Ovary (tissue), 9 donors: Measurements from ENCODE around the gene FNTB. TPM values are rescaled to one million over a fixed set of nuclear protein-coding genes. Genes with fewer than 3 reads are reported as not detected.
"Not testable (repeated sequence)": the region's sequence is repeated elsewhere in the genome, so short reads cannot be mapped to it uniquely, and the experiment has no call there.

Source experiments
- DNase-seq, 5 donors: peaks; one replicate each; pipeline ENCODE4 v3.0.0-alpha.2; 2019 to 2020
- H3K27ac ChIP-seq, 2 donors: fragments of 200-600 bp; one replicate each; pipeline versions ENCODE4 v1.5.1 to v1.8.0; 2019 to 2022
- H3K27me3 ChIP-seq: fragments of 200-600 bp; one replicate; pipeline ENCODE4 v1.8.0; 2022
- H3K36me3 ChIP-seq: fragments of 200-600 bp; sonication (generic); one replicate; pipeline ENCODE4 v1.5.1; 2019
- H3K4me1 ChIP-seq: one replicate; pipeline ENCODE4 v1.8.1; 2013; ENCODE audit warnings: mild to moderate bottlenecking, moderate library complexity; ENCODE audit not compliant: insufficient read depth
- H3K4me3 ChIP-seq: fragments of 200-600 bp; sonication (generic); one replicate; pipeline ENCODE4 v1.5.1; 2017
- H3K9me3 ChIP-seq, 2 donors: fragments of 200-600 bp in 1 of 2; sonication (generic) in 1 of 2; one replicate each; pipeline versions ENCODE4 v1.5.1 to v1.8.1; 2013 to 2019; ENCODE audit warnings: mild to moderate bottlenecking in 1 of 2, moderate library complexity in 1 of 2
- CTCF ChIP-seq, 3 donors: fragments of 450-650 bp in 2 of 3; fragments of 200-600 bp in 1 of 3; IDR thresholded peaks; one replicate each; pipeline versions ENCODE4 v1.5.1 to v1.8.0; 2016 to 2022; ENCODE audit warnings: antibody characterized with exemption in 3 of 3, mild to moderate bottlenecking in 1 of 3
- EP300 ChIP-seq: sonication (generic); formaldehyde crosslinking; IDR thresholded peaks from one replicate; pipeline ENCODE4 v1.6.1; 2017; ENCODE audit warnings: antibody characterized with exemption
- POLR2A ChIP-seq: fragments of 450-650 bp; IDR thresholded peaks from one replicate; pipeline ENCODE4 v1.6.1; 2017; ENCODE audit warnings: antibody characterized with exemption, mild to moderate bottlenecking, moderate library complexity
- WGBS, 3 donors: extraction: QIAGEN DNeasy Blood & Tissue Kit in 1 of 3; methylation state at CpG; one replicate each; pipeline versions ENCODE4 v1.1.5 to v1.1.7; 2013 to 2017; 5-methylcytosine and 5-hydroxymethylcytosine counted together
- intact Hi-C, 4 donors: fragments of 100-400 bp; cut with DNase I; formaldehyde crosslinking; loops; one replicate each; pipeline versions ENCODE4 v1.11.0 to v1.15.1; 2022 to 2023
- polyA plus RNA-seq, 2 donors: library from polyadenylated mRNA; stranded (reverse); fragments of 200-250 nt in 1 of 2; fragments of 350-450 nt in 1 of 2; fragmentation: Illumina TruSeq in 1 of 2; extraction: RNeasy Lipid Tissue Mini Kit (QIAGEN cat#74804) in 1 of 2; gene quantifications; one replicate each; pipeline ENCODE4 v1.2.3, GENCODE V29; 2013 to 2014
- total RNA-seq, 7 donors: library from RNA; depleted of rRNA in 2 of 7; stranded (reverse); fragments of >200 nt in 2 of 7; fragmentation: NEBNext Ultra II Directional in 3 of 7; extraction: Animal tissue kit (Norgen Biotek cat#: 25700) in 3 of 7; gene quantifications; one replicate each; pipeline versions ENCODE4 v1.1.0 to v1.2.4, GENCODE V29; 2016 to 2023
- donor health status: DM: no; HTN: no; CAD: no; lungs with moderate emphysema.
- donor health status: DM: no; HTN: no; CAD: no.
- donor health status: Bipolar disorder and iron deficiency.
- donor health status: DM: yes; HTN: yes; CAD: no.
- donor health status: DM: no; HTN: no; CAD: no.
- donor health status: DM: yes; HTN: yes; CAD: no.

FNTB gene
- total and polyA plus RNA-seq, 9 donors: 8.0 to 19.0 (median 14.1) TPM

- WGBS, 3 donors: 44 to 62% (median 45%) methylated on average over 6 of the region's 6 CpGs
- H3K4me3 ChIP-seq: no peak overlapping the region
- H3K36me3 ChIP-seq: no peaks in the 10 kb centered on the region
- no peaks in the 10 kb centered on the region for H3K9me3 ChIP-seq
- H3K4me1 ChIP-seq: no peaks in the 10 kb centered on the region
- intact Hi-C loops: no loop called here
- TF ChIP-seq POLR2A (no peak), CTCF (IDR thresholded peaks at IDR 0.05) (no peak), EP300 (no peak)
- no peak for DNase-seq
- no peak overlapping the region for H3K27ac ChIP-seq
- H3K27me3 ChIP-seq: no peaks in the 10 kb centered on the region
Measured at GRCh38 chr14:65025818-65026217, 39.1 kb downstream of the FNTB start.

DNA sequence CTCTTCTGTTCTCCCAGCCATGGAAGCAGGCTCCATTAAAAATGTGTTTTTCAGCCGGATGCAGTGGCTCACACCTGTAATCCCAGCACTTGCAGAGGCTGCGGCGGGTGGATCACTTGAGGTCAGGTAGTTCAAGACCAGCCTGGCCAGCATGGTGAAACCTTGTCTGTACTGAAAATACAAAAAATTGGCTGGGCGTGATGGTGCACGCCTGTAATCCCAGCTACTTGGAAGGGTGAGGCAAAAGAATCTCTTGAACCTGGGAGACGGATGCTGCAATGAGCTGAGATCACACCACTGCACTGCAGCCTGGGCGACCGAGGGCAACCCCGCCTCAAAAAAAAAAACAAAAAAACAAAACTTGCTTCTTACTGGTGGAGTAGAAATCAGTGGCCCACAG lies 39.8 kb downstream of the FNTB start:
- 94 to 99% (median 96%) methylated on average over 9 of the region's 9 CpGs for WGBS, 3 donors

GRCh38 chr14:65027127-65027799 lies 40.6 kb downstream of the FNTB start:
- Histone ChIP-seq H3K36me3 (no peaks in the 10 kb centered on the region), H3K27ac (no peak overlapping the region)
- intact Hi-C loops: no loop called here

More for the DNA sequence above, 39.8 kb downstream of the FNTB start:
- intact Hi-C loops: no loop called here
- Histone ChIP-seq H3K27ac (no peak overlapping the region), H3K9me3 (no peaks in the 10 kb centered on the region), H3K27me3 (no peaks in the 10 kb centered on the region), H3K36me3 (no peaks in the 10 kb centered on the region), H3K4me3 (no peak overlapping the region), H3K4me1 (no peaks in the 10 kb centered on the region)
- DNase-seq: no peak
- TF ChIP-seq POLR2A (no peak), CTCF (IDR thresholded peaks at IDR 0.05) (no peak), EP300 (no peak)

DNA sequence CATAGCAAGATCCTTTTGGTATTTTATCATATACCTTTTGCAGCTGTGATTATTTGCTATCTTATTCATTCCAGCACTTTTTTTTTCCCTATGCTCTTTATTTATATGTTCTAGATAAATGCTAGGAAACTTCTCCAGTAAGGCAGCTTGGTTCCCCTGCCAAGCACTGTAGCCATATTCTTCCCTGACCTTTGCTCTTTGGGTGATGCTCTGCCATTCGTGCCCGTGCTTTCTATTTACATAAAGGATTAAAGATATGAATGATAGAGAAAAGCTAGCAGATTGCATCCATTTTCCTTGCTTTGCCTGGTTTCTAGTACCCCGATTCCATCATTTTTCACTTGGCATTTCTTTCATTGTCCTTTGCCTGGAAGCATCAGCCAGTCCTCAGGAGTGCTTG lies 42.2 kb downstream of the FNTB start:
- Histone ChIP-seq H3K27ac (no peak overlapping the region), H3K9me3 (no peaks in the 10 kb centered on the region), H3K27me3 (no peaks in the 10 kb centered on the region), H3K4me1 (no peaks in the 10 kb centered on the region), H3K36me3 (no peaks in the 10 kb centered on the region), H3K4me3 (no peak overlapping the region)
- DNase-seq: no peak
- intact Hi-C loops: no loop called here
- 82 to 88% (median 82%) methylated on average over 3 of the region's 3 CpGs for WGBS, 3 donors
- TF ChIP-seq EP300 (no peak), POLR2A (no peak), CTCF (IDR thresholded peaks at IDR 0.05) (no peak)

More at GRCh38 chr14:65027127-65027799, 40.6 kb downstream of the FNTB start:
- no peaks in the 10 kb centered on the region for H3K27me3 ChIP-seq
- DNase-seq: no peak
- no peaks in the 10 kb centered on the region for H3K4me1 ChIP-seq
- WGBS, 3 donors: 94 to 97% (median 94%) methylated on average over 11 of the region's 11 CpGs
- no peaks in the 10 kb centered on the region for H3K9me3 ChIP-seq
- H3K4me3 ChIP-seq: no peak overlapping the region
- TF ChIP-seq EP300 (no peak), CTCF (IDR thresholded peaks at IDR 0.05) (no peak), POLR2A (no peak)

- H3K4me1 ChIP-seq, H3K36me3 ChIP-seq, H3K27ac ChIP-seq, H3K4me3 ChIP-seq, H3K9me3 ChIP-seq, intact Hi-C loops, DNase-seq, H3K27me3 ChIP-seq: not testable (repeated sequence)
- 94 to 96% (median 96%) methylated on average over 10 of the region's 10 CpGs for WGBS, 3 donors
Measured at GRCh38 chr14:65031321-65031720, 44.6 kb downstream of the FNTB start.
